Measurements from ENCODE around the gene DNAH1.

Gene DNAH1

DNA sequence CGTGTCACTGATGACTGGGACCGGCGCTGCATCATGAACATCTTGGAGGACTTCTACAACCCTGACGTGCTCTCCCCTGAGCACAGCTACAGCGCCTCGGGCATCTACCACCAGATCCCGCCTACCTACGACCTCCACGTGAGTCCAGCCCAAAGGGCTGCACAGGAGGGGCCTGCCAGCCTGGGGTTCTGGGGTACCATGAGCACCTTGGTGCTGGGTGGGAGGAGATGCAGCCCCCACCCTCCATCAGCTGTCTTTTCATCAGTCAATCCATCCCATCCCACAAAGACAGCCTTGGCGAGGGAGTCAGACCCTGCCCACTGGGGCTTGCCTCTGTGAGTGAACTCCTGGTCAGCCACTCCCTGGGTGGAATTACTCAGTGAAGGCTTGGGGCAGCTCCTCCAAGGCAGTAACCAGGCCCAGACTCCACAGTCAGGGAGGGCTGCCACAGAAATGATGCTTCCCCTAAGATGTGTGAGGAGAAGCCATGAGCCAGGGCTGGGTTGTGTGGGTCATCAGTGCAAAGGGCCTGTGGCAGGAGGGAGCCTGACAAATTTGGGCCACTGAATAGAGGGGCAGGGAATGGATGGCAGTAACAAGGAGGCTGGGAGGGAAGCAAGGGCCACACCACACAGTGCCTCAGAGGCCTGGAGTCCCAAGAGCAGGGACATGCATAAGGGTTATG is 80.9 kb downstream of the DNAH1 start:
- H3K4me3 ChIP-seq (ENCODE audit: low read depth, low read length), result no peak overlapping the region
- TF ChIP-seq, protein P1, sequence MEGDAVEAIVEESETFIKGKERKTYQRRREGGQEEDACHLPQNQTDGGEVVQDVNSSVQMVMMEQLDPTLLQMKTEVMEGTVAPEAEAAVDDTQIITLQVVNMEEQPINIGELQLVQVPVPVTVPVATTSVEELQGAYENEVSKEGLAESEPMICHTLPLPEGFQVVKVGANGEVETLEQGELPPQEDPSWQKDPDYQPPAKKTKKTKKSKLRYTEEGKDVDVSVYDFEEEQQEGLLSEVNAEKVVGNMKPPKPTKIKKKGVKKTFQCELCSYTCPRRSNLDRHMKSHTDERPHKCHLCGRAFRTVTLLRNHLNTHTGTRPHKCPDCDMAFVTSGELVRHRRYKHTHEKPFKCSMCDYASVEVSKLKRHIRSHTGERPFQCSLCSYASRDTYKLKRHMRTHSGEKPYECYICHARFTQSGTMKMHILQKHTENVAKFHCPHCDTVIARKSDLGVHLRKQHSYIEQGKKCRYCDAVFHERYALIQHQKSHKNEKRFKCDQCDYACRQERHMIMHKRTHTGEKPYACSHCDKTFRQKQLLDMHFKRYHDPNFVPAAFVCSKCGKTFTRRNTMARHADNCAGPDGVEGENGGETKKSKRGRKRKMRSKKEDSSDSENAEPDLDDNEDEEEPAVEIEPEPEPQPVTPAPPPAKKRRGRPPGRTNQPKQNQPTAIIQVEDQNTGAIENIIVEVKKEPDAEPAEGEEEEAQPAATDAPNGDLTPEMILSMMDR (IDR thresholded peaks at IDR 0.05; ENCODE audit: borderline replicate concordance, insufficient read depth, low read depth, low read length), result no peak

GRCh38 chr3:52397676-52398399 is 81.7 kb downstream of the DNAH1 start:
- TF ChIP-seq, protein P1 (IDR thresholded peaks at IDR 0.05; ENCODE audit: borderline replicate concordance, insufficient read depth, low read depth, low read length), result no peak
- H3K4me3 ChIP-seq (ENCODE audit: low read depth, low read length), result no peak overlapping the region

DNA sequence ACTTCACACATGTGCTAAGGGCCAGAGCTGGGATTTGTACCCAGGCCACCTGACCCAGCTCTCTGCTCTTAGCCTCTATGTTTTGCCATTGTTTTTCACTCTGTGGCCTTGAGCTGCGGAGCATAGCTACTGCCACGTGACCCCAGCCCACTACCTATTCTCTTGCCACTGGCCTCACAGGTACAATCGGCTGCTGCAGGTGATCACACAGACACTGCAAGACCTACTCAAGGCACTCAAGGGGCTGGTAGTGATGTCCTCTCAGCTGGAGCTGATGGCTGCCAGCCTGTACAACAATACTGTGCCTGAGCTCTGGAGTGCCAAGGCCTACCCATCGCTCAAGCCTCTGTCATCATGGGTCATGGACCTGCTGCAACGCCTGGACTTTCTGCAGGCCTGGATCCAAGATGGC is 82.6 kb downstream of the DNAH1 start:
- TF ChIP-seq, protein P1 (IDR thresholded peaks at IDR 0.05; ENCODE audit: borderline replicate concordance, insufficient read depth, low read depth, low read length), result no peak
- H3K4me3 ChIP-seq (ENCODE audit: low read depth, low read length), result no peak overlapping the region

- H3K4me3 ChIP-seq (ENCODE audit: low read depth, low read length), result no peak overlapping the region
- TF ChIP-seq, protein P1 (IDR thresholded peaks at IDR 0.05; ENCODE audit: borderline replicate concordance, insufficient read depth, low read depth, low read length), result no peak
These were observed 83.0 kb downstream of the DNAH1 start for GRCh38 chr3:52399131-52399530.

DNA sequence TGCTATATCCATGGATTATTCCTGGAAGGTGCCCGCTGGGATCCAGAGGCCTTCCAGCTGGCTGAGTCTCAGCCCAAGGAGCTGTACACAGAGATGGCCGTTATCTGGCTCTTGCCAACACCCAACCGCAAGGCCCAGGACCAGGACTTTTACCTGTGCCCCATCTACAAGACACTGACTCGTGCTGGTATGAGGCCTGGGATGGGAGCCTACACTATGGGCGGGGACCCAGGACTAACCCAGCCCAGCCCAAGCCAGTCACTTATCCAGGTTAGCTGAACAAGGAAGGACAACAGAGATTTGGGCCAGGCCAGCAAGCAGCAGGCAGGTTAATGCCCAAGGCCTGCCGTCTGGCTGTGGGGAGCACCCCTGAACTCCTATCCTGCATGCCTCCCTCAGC is 83.5 kb downstream of the DNAH1 start:
- H3K4me3 ChIP-seq (ENCODE audit: low read depth, low read length), result no peak overlapping the region
- TF ChIP-seq, protein P1 (IDR thresholded peaks at IDR 0.05; ENCODE audit: borderline replicate concordance, insufficient read depth, low read depth, low read length), result no peak

GRCh38 chr3:52400275-52400793 is 84.2 kb downstream of the DNAH1 start:
- TF ChIP-seq, protein P1 (IDR thresholded peaks at IDR 0.05; ENCODE audit: borderline replicate concordance, insufficient read depth, low read depth, low read length), result no peak
- H3K4me3 ChIP-seq (ENCODE audit: low read depth, low read length), result no peak overlapping the region
